Aorta (tissue), 5 donors: ENCODE results near the gene RNF40. TPM values are rescaled to one million over a fixed set of nuclear protein-coding genes. Genes with fewer than 3 reads are reported as not detected.

Experiments used
- ATAC-seq: fragments of 200-7000 bp; cut with Tn5 transposase; one replicate; pipeline ENCODE4 v1.9.1; 2022; ENCODE audit warnings: moderate library complexity; ENCODE audit not compliant: low FRiP score
- DNase-seq, 2 donors: peaks; one replicate each; pipeline ENCODE4 v3.0.0-alpha.2; 2020
- H3K27ac ChIP-seq, 2 donors: one replicate each; pipeline ENCODE4 v1.5.1; 2013; ENCODE audit warnings: low read length in 2 of 2, mild to moderate bottlenecking in 2 of 2, moderate library complexity in 2 of 2, control low read depth in 1 of 2, inconsistent platforms in 1 of 2, low read depth in 1 of 2
- H3K27me3 ChIP-seq, 2 donors: one replicate each; pipeline ENCODE4 v1.6.1; 2013; ENCODE audit warnings: control low read depth in 1 of 2, low read length in 1 of 2, mild to moderate bottlenecking in 1 of 2, moderate library complexity in 1 of 2; ENCODE audit not compliant: insufficient read depth in 2 of 2, control insufficient read depth in 1 of 2
- H3K36me3 ChIP-seq, 2 donors: one replicate each; pipeline ENCODE4 v1.6.1; 2013; ENCODE audit warnings: control low read depth in 1 of 2, low read length in 1 of 2, mild to moderate bottlenecking in 1 of 2; ENCODE audit not compliant: insufficient read depth in 2 of 2, control insufficient read depth in 1 of 2
- H3K4me1 ChIP-seq, 2 donors: one replicate each; pipeline ENCODE4 v1.6.1; 2013; ENCODE audit warnings: low read length in 2 of 2, control low read depth in 1 of 2, mild to moderate bottlenecking in 1 of 2, moderate library complexity in 1 of 2; ENCODE audit not compliant: insufficient read depth in 2 of 2, control insufficient read depth in 1 of 2
- H3K4me3 ChIP-seq, 2 donors: one replicate each; pipeline ENCODE4 v1.5.1; 2013; ENCODE audit warnings: low read length in 2 of 2, control low read depth in 1 of 2, mild to moderate bottlenecking in 1 of 2
- H3K9me3 ChIP-seq: one replicate; pipeline ENCODE4 v1.6.1; 2013; ENCODE audit warnings: mild to moderate bottlenecking, low read length; ENCODE audit not compliant: control insufficient read depth
- WGBS, 2 donors: extraction: QIAGEN DNeasy Blood & Tissue Kit; methylation state at CpG; one replicate each; pipeline ENCODE4 v1.1.7; 2013; 5-methylcytosine and 5-hydroxymethylcytosine counted together
- intact Hi-C, 2 donors: fragments of 100-400 bp; cut with DNase I; formaldehyde crosslinking; loops; one replicate each; pipeline versions ENCODE4 v1.14.2 to v1.15.0; 2022
- polyA plus RNA-seq, 2 donors: library from polyadenylated mRNA; stranded (reverse); fragments of 200-250 nt; gene quantifications; one replicate each; pipeline ENCODE4 v1.2.3, GENCODE V29; 2013
- total RNA-seq, 2 donors: library from RNA; stranded (reverse); fragmentation: NEBNext Ultra II Directional; extraction: Animal tissue kit (Norgen Biotek cat#: 25700); gene quantifications; one replicate each; pipeline ENCODE4 v1.2.1, GENCODE V29; 2021
- donor health status: healthy with polysubstance abuse.
- donor health status: Bipolar disorder and iron deficiency.
- donor health status: DM: no; HTN: no; CAD: no.
- donor health status: DM: no; HTN: no; CAD: no.
- donor health status: DM: yes; HTN: yes; CAD: no.

The RNF40 gene
- total and polyA plus RNA-seq, 4 donors: 22.7 to 90.2 (median 66.7) TPM

DNA sequence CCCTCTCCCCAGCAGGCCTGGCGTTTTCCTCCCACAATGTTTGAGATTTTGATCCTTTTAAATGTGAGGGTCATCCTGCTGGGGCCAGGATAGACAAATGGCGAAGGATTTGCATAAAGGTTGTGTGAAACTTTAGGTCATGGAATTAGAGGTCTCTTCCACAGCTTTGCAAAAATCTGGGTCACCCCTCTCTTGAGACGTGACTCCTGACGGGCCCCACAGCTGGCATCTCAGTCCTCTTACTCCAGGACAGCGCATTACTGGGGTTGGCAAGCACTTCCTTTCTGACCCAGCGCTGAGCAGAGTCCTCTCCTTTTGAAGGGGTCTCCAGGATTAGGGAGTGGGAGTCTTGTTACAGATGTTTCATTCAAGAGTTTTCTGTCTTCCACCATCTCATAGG is 17.5 kb downstream of the RNF40 start:
- no peaks in the 10 kb centered on the region for H3K4me1 ChIP-seq
- no peaks in the 10 kb centered on the region for H3K27me3 ChIP-seq
- no peak for DNase-seq
- intact Hi-C loops: no loop called here
- no peaks in the 10 kb centered on the region for H3K9me3 ChIP-seq
- peaks cover 0 to 5% of the 10 kb centered on the region in 2 donors for H3K36me3 ChIP-seq
- H3K27ac ChIP-seq: no peak overlapping the region
- H3K4me3 ChIP-seq: no peak overlapping the region
- no peak for ATAC-seq
- WGBS, 2 donors: 85 to 88% methylated on average over 6 of the region's 6 CpGs

DNA sequence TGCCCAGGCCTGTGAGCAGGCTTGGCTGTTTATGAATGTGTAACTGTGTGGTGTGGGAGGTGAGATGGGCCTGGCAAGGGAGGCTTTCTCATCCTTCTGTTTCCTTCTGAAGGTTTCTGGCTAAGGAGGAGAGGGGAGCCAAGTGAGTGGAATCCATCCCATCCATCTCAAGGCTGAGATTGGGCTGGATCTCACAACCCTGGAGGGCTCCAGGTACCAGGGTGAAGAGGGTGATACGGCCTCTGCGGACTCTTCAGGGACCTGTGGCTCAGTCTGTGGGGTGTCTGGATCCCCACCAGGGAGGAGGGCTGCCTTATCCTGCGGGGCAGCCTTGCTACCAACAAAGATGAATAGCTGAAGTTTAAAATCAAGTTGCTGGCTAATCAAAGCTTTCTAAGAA is 17.9 kb downstream of the RNF40 start:
- WGBS, 2 donors: 85 to 86% methylated on average over 3 of the region's 3 CpGs
- Histone ChIP-seq H3K4me1 (no peaks in the 10 kb centered on the region), H3K9me3 (no peaks in the 10 kb centered on the region), H3K36me3 (peaks cover 0 to 5% of the 10 kb centered on the region in 2 donors), H3K4me3 (no peak overlapping the region), H3K27ac (no peak overlapping the region), H3K27me3 (no peaks in the 10 kb centered on the region)
- intact Hi-C loops: no loop called here
- no peak for DNase-seq
- ATAC-seq: no peak

DNA sequence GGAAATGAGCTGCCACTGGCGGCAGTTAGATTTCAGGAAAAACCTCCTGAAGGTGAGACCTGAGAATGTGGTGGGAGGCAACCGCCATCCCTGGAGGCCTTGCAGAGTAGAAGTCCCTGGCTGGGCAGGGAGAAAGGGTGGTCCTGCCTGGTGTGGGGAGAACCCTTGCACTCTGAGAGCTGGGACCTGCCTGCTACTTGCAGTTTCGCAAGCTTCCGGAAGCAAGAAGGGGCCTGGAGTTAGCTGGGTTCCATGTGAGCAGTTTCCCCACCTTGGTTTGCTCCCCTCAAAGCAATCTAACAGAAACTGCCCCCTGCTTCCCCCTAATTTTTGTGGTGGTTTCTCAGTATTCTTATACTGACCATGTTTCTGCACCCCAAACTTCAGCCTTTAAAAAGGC is 18.4 kb downstream of the RNF40 start:
- DNase-seq (no peak), ATAC-seq (no peak)
- Histone ChIP-seq H3K4me3 (no peak overlapping the region), H3K4me1 (no peaks in the 10 kb centered on the region), H3K9me3 (no peaks in the 10 kb centered on the region), H3K36me3 (peaks cover 0 to 5% of the 10 kb centered on the region in 2 donors), H3K27ac (no peak overlapping the region), H3K27me3 (no peaks in the 10 kb centered on the region)
- intact Hi-C loops: no loop called here
- WGBS, 2 donors: 82 to 83% methylated on average over 4 of the region's 4 CpGs

DNA sequence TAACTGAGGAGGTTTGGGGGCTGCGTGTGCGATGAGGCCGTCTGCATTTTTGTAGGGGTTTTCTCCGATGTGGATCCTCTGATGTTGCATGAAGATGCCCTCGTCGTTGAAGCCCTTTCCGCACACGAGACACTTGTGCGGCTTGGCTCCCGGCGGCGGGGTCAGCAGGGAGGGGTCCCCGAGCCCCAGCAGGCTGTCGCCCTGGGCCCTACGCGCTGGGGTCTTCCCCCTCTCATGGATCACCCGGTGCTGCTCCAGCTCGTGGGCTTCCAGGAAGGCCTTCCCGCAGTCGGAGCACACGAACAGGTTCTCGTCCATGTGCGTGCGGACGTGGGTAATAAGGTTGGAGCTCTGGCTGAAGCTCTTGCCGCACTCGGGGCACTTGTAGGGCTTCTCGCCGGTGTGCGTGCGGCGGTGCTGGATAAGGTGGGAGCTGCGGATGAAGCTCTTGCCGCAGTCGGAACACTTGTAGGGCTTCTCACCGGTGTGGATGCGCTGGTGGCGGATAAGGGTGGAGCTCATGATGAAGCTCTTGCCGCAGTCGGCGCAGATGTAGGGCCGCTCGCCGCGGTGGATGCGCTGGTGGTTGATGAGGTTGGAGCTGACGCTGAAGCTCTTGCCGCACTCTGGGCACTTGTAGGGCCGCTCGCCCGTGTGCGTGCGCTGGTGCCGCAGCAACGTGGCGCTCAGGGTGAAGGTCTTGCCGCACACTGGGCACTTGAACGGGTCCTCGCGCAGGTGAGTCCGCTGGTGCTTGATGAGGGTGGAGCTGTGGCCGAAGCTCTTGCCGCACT is 20.6 kb downstream of the RNF40 start:
- Histone ChIP-seq H3K4me1 (no peaks in the 10 kb centered on the region), H3K36me3 (peaks cover 0 to 5% of the 10 kb centered on the region in 2 donors), H3K4me3 (no peak overlapping the region), H3K27ac (no peak overlapping the region), H3K9me3 (no peaks in the 10 kb centered on the region), H3K27me3 (no peaks in the 10 kb centered on the region)
- intact Hi-C loops: no loop called here
- WGBS, 2 donors: 95 to 96% methylated on average over 63 of the region's 63 CpGs
- no peak for DNase-seq
- ATAC-seq: no peak

GRCh38 chr16:30783280-30784109 is 21.4 kb downstream of the RNF40 start:
- peaks cover 0 to 5% of the 10 kb centered on the region in 2 donors for H3K36me3 ChIP-seq
- 94 to 95% methylated on average over 57 of the region's 57 CpGs for whole genome bisulfite sequencing, 2 donors
- no peaks in the 10 kb centered on the region for H3K27me3 ChIP-seq
- no peaks in the 10 kb centered on the region for H3K4me1 ChIP-seq
- H3K9me3 ChIP-seq: no peaks in the 10 kb centered on the region
- DNase-seq (no peak), ATAC-seq (no peak)
- H3K27ac ChIP-seq: no peak overlapping the region
- H3K4me3 ChIP-seq: no peak overlapping the region
- intact Hi-C loops: no loop called here

DNA sequence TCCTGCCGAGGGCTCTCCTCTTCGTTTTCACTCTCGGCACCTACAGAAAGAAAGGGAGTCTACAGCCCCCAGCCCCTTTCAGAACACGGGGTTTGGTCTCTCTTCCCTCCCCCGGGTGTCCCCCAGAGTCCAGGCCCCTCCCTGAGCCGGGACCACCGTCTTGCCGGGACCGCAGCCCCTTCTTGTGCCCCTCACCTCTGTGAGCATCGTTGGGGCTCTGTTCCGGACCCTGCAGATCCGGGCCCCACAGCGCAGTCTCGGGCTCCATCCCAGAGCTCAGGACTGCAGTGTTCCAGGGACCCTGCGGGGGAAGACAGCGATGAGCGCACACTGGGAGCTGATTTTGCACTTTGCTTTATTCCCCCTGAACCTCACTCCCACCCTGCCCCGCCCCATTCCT is 22.1 kb downstream of the RNF40 start:
- H3K27ac ChIP-seq: no peak overlapping the region
- no peaks in the 10 kb centered on the region for H3K9me3 ChIP-seq
- no peaks in the 10 kb centered on the region for H3K27me3 ChIP-seq
- ATAC-seq: no peak
- H3K4me1 ChIP-seq: no peaks in the 10 kb centered on the region
- H3K36me3 ChIP-seq: peaks cover 0 to 5% of the 10 kb centered on the region in 2 donors
- no peak for DNase-seq
- 88% methylated on average over 18 of the region's 18 CpGs for WGBS, 2 donors
- H3K4me3 ChIP-seq: no peak overlapping the region
- intact Hi-C loops: no loop called here

DNA sequence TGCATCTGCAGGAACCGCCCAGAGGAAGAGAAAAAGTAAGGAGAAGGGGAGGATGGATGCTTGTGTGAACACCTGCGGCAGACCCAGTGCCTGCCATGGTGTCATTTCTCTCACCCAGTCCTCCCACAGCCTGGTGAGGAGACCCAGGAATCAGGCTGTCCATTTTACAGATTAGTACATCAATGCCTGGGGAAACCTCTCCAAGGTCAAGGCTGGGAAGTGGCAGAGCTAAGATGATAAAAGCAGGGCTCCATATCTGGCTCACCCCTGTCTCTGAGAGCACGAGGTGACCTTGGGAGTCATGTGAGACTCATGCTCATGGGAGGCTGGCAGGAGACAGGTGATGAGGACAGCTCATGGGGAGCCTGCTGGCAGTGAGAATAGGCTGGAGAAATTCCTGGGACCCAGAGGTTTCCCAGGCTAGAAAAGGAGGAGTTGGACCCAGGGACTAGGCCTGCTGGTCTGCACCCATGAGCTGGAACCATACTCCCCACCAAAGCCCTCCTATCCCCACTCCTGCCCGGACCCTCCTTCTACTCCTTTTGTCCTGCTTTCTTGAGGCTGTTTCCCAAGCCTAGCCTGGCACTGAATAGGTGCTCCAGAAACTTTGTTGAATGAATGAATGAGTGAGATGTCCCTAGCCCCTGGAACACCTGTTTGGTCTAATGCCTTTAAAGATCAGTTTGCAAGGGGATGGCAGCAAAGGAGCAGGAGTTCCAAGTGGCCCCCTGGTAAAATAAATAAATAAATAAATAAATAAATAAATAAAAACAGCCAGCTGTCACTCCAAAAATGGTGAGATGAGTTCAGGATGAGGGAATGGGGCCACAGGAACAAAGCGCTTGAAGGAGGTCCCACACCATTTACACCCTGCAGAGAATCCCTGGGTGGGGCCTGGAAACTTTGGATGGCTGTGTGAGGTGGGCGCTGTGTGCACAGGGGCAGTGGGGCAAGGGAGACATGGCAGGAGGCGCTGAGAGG is 23.3 kb downstream of the RNF40 start:
- ATAC-seq: no peak
- Histone ChIP-seq H3K36me3 (peaks cover 0 to 5% of the 10 kb centered on the region in 2 donors), H3K27me3 (no peaks in the 10 kb centered on the region), H3K4me3 (no peak overlapping the region), H3K4me1 (no peaks in the 10 kb centered on the region), H3K9me3 (no peaks in the 10 kb centered on the region), H3K27ac (no peak overlapping the region)
- intact Hi-C loops: no loop called here
- DNase-seq: no peak
- 76 to 77% methylated on average over 7 of the region's 7 CpGs for WGBS, 2 donors
